Parathyroid adenoma (tissue), 2 donors: ENCODE data around the gene B9D1.

Experiments used
- H2AFZ ChIP-seq: fragments of 300-600 bp; sonication (generic); one replicate; pipeline ENCODE4 v1.7.0; 2017; ENCODE audit warnings: antibody characterized with exemption, mild to moderate bottlenecking
- H3K27ac ChIP-seq: fragments of 300-600 bp; sonication (generic); one replicate; pipeline ENCODE4 v1.7.0; 2017
- H3K27me3 ChIP-seq: fragments of 300-600 bp; sonication (generic); one replicate; pipeline ENCODE4 v1.7.0; 2017; ENCODE audit warnings: low read length; ENCODE audit not compliant: control insufficient read depth, insufficient read depth
- H3K36me3 ChIP-seq: fragments of 300-600 bp; sonication (generic); one replicate; pipeline ENCODE4 v1.7.0; 2017; ENCODE audit warnings: low read length; ENCODE audit not compliant: control insufficient read depth, insufficient read depth
- H3K4me1 ChIP-seq: fragments of 300-600 bp; sonication (generic); one replicate; pipeline ENCODE4 v1.7.0; 2017; ENCODE audit warnings: control low read depth
- H3K4me2 ChIP-seq: fragments of 300-600 bp; sonication (generic); one replicate; pipeline ENCODE4 v1.7.0; 2017; ENCODE audit warnings: low read length
- H3K4me3 ChIP-seq: fragments of 300-600 bp; sonication (generic); one replicate; pipeline ENCODE4 v1.7.0; 2017; ENCODE audit warnings: low read depth, low read length
- H3K79me2 ChIP-seq: fragments of 300-600 bp; sonication (generic); one replicate; pipeline ENCODE4 v1.7.0; 2017; ENCODE audit warnings: control low read depth
- H3K9ac ChIP-seq: fragments of 300-600 bp; sonication (generic); one replicate; pipeline ENCODE4 v1.7.0; 2017; ENCODE audit warnings: mild to moderate bottlenecking
- H3K9me3 ChIP-seq: fragments of 300-600 bp; sonication (generic); one replicate; pipeline ENCODE4 v1.7.0; 2017; ENCODE audit warnings: low read length; ENCODE audit not compliant: control insufficient read depth
- CTCF ChIP-seq: fragments of 300-600 bp; sonication (generic); IDR thresholded peaks from one replicate; pipeline ENCODE4 v1.7.0; 2017; ENCODE audit warnings: antibody characterized with exemption, mild to moderate bottlenecking
- donor health status: primary hyperparathyroidism.

B9D1 gene

DNA sequence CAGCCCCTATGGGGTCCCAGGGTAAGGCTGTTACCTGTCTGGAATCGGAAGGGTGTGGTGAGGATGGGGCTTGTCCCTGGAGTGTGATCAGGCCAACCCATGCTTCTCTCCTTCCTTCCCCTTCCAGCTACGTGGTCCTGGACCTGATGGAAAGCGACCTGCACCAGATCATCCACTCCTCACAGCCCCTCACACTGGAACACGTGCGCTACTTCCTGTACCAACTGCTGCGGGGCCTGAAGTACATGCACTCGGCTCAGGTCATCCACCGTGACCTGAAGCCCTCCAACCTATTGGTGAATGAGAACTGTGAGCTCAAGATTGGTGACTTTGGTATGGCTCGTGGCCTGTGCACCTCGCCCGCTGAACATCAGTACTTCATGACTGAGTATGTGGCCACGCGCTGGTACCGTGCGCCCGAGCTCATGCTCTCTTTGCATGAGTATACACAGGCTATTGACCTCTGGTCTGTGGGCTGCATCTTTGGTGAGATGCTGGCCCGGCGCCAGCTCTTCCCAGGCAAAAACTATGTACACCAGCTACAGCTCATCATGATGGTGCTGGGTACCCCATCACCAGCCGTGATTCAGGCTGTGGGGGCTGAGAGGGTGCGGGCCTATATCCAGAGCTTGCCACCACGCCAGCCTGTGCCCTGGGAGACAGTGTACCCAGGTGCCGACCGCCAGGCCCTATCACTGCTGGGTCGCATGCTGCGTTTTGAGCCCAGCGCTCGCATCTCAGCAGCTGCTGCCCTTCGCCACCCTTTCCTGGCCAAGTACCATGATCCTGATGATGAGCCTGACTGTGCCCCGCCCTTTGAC lies 18.2 kb upstream of the B9D1 start:
- H3K4me3 ChIP-seq, result no peak overlapping the region
- H3K27ac ChIP-seq, result no peak overlapping the region
- no peak overlapping the region for H2AFZ ChIP-seq
- H3K4me2 ChIP-seq, result no peak overlapping the region
- H3K27me3 ChIP-seq, result no peaks in the 10 kb centered on the region
- H3K4me1 ChIP-seq, result peaks cover 13% of the 10 kb centered on the region
- no peak overlapping the region for H3K9ac ChIP-seq
- no peak for TF ChIP-seq CTCF
- H3K79me2 ChIP-seq, result peaks cover 2% of the 10 kb centered on the region
- no peaks in the 10 kb centered on the region for H3K36me3 ChIP-seq
- no peaks in the 10 kb centered on the region for H3K9me3 ChIP-seq

- Histone ChIP-seq H3K36me3 (no peaks in the 10 kb centered on the region), H3K4me3 (peak overlapping the region; percentile 90), H3K4me1 (peaks cover 10% of the 10 kb centered on the region), H3K27me3 (no peaks in the 10 kb centered on the region), H3K9me3 (no peaks in the 10 kb centered on the region), H2AFZ (no peak overlapping the region), H3K4me2 (peak overlapping the region; percentile 71), H3K79me2 (peaks cover 2% of the 10 kb centered on the region), H3K27ac (no peak overlapping the region), H3K9ac (no peak overlapping the region)
- TF ChIP-seq CTCF, result no peak
Observed at GRCh38 chr17:19379361-19380065, 17.0 kb upstream of the B9D1 start.

GRCh38 chr17:19378416-19379360 lies 16.2 kb upstream of the B9D1 start, which contains the start of gene MAPK7:
TSS of gene MAPK7 (plus strand) at chr17:19378498. CDS start at chr17:19378901, 403 bp downstream.
- H3K4me1 ChIP-seq, result peaks cover 7% of the 10 kb centered on the region
- peak within 1 kb of the TSS; percentile 70 for H3K9ac ChIP-seq
- H3K4me2 ChIP-seq, result peak within 1 kb of the TSS; percentile 71
- H3K4me3 ChIP-seq, result peak within 1 kb of the TSS; percentile 90
- H3K9me3 ChIP-seq, result no peaks in the 10 kb centered on the region
- no peaks in the 10 kb centered on the region for H3K36me3 ChIP-seq
- peak within 1 kb of the TSS; percentile 93 for H3K27ac ChIP-seq
- no peaks in the 10 kb centered on the region for H3K27me3 ChIP-seq
- peak within 1 kb of the TSS; percentile 92 for H2AFZ ChIP-seq
- H3K79me2 ChIP-seq, result peaks cover 2% of the 10 kb centered on the region
- no peak for TF ChIP-seq CTCF

DNA sequence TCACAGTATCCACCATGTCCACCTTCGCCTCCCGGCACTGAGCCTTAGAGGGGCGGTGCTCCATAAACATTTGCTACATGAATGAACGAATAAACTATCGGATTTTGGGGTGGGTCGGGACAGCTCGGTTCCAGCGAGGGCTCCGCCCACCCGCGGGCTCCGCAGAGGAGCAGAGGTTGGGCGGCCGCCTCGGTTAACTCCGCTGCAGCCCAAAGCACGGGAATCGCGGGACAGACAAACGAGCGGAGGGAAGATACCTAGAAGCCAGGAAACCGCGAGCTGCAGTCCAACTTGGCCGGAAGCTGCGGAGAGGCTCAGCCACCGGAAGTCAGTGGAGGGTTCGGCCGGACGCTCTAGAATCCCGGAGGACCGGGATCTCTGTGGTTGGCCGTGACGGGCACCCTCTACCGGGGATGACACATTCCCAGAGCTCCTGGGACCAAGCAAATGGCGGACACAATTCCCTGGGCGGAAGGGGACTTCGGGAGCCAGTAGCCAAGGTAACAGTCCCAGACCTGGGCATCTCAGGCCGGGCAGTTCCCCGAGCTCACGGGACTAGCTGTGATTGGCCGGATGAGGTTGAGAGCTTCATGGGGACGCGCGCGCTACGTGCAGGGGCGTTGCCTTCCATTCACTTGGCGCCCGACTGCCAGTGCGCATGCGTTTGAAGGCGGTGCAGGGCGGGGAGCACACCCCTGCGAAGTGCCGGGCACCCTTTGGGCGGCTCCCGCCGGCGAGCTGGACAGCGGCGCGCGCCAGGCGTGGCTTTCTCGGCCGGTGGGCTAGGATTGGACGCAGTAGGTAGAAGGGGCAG lies 15.3 kb upstream of the B9D1 start:
- Histone ChIP-seq H3K4me3 (peak overlapping the region; percentile 90), H3K27ac (peak overlapping the region; percentile 93), H3K79me2 (peaks cover 2% of the 10 kb centered on the region), H3K9me3 (no peaks in the 10 kb centered on the region), H2AFZ (peak overlapping the region; percentile 92), H3K27me3 (no peaks in the 10 kb centered on the region), H3K4me2 (peak overlapping the region; percentile 71), H3K4me1 (peaks cover 7% of the 10 kb centered on the region), H3K36me3 (no peaks in the 10 kb centered on the region), H3K9ac (peak overlapping the region; percentile 70)
- TF ChIP-seq CTCF, result peak; percentile 26
